Measurements from ENCODE around the gene ZFAND3.

Gene ZFAND3

DNA sequence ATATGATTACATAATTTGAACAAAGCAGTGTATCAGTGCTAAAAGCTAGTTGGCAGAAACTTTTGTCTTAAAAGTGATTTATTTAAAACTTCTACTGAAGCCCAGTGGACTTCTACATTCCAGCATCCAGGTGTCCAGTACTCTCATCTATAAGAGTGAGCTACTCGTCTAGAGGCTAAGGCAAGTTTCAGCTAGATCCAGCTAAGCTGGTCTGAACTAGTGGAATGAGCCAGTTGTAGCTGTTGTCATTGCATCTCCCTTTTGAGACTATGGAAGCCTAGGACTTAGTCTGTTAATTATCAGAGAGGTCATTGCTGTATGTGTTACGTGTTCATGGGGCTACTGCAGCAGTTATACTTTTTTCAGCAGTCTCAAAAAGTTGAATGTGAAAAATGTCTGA, 165.1 kb downstream of the ZFAND3 start:
- DNase-seq (ENCODE audit: low read depth) = no peak
- H3K4me3 ChIP-seq (ENCODE audit: low read length) = no peak overlapping the region
- TF ChIP-seq CTCF (conservative IDR thresholded peaks at IDR 0.05; ENCODE audit: low read depth, low read length) = no peak

GRCh38 chr6:37985355-37985754, 165.8 kb downstream of the ZFAND3 start:
- no peak for DNase-seq (ENCODE audit: low read depth)
- no peak for TF ChIP-seq CTCF (conservative IDR thresholded peaks at IDR 0.05; ENCODE audit: low read depth, low read length)
- H3K4me3 ChIP-seq (ENCODE audit: low read length) = no peak overlapping the region

GRCh38 chr6:37987018-37987417, 167.5 kb downstream of the ZFAND3 start:
- no peak overlapping the region for H3K4me3 ChIP-seq (ENCODE audit: low read length)
- TF ChIP-seq CTCF (conservative IDR thresholded peaks at IDR 0.05; ENCODE audit: low read depth, low read length) = no peak
- no peak for DNase-seq (ENCODE audit: low read depth)

DNA sequence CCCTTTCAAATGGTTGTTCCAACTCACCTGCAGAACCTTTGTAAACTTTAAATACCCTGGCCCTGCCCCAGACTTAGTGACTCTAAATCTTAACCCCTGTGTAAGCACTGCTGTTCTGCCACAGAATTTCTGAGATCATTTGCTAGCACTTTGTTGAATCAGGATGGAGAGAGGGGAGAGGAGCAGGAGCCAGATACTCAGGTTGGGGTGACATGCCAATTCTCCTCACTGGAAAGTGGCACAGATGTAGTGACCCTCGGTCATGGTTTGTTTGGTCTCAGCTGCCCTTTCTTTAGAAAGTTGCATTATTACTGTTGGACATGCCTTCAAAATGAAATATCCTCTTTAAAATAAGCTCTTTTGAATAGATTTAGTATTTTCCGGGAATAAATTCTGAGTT, 168.0 kb downstream of the ZFAND3 start:
- DNase-seq (ENCODE audit: low read depth) = no peak
- no peak for TF ChIP-seq CTCF (conservative IDR thresholded peaks at IDR 0.05; ENCODE audit: low read depth, low read length)
- no peak overlapping the region for H3K4me3 ChIP-seq (ENCODE audit: low read length)

- TF ChIP-seq CTCF (conservative IDR thresholded peaks at IDR 0.05; ENCODE audit: low read depth, low read length) = no peak
- no peak overlapping the region for H3K4me3 ChIP-seq (ENCODE audit: low read length)
- DNase-seq (ENCODE audit: low read depth) = no peak
Measured at GRCh38 chr6:37988127-37988526, 168.6 kb downstream of the ZFAND3 start.

GRCh38 chr6:37988696-37989095, 169.2 kb downstream of the ZFAND3 start:
- DNase-seq (ENCODE audit: low read depth) = no peak
- no peak overlapping the region for H3K4me3 ChIP-seq (ENCODE audit: low read length)
- no peak for TF ChIP-seq CTCF (conservative IDR thresholded peaks at IDR 0.05; ENCODE audit: low read depth, low read length)

DNA sequence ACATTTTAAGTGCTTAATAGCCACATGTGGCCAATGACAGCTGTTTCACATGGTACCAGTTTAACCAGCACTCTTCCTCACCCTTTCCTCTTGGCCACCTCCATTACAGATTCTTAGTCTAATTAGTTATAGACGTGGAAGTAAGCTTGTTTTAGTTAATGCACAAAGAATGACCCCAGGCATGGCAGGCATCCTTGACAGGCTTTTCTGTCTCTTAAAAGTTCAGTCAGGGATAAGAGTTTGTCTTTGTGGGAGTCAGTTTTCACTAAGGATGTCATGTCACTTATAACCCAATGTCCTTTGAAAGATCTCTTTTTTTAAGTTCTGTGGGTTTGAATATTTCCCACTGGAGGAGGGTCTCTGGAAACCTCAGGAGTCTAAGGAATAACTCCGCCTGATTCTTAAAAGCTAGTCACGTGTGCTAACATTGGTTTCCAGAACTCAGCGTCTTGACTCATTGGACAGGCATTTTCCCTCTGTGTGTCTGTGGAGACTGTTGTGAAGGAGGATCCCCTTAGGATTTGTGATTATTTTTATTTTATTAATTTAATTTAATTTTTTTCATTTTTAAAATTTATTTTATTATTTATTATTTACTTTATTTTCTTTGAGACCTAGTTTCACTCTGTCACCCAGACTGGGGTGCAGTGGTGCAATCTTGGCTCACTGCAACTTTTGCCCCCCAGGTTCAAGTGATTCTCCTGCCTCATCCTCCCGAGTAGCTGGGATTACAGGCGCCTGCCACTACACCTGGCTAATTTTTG, 171.4 kb downstream of the ZFAND3 start:
- peak; percentile 48 for DNase-seq (ENCODE audit: low read depth)
- no peak for TF ChIP-seq CTCF (conservative IDR thresholded peaks at IDR 0.05; ENCODE audit: low read depth, low read length)
- H3K4me3 ChIP-seq (ENCODE audit: low read length) = no peak overlapping the region

All from retinal pigment epithelial cell (primary cell).